ENCODE data around the gene OR56A1.

DNA sequence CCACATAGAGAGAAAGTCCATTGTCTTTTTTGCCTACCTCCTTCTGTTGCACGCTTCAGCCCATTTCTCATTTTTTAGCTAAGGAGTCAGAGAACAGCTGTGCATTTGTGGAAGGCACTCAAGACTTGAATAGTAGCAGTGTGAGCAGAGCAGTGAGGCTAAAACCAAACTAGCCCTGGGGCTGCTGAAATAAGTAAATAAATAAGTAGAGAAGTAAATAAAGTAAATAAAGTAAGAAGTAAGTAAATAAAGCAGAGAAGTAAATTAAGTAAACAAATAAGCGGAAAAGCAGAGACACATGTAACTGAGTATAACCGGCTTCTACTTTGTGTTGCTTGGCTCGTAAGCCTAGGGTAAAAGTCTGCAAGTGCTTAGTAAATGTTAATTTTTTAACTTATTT is 41.4 kb downstream of the OR56A1 start:
- TF ChIP-seq, protein P1, sequence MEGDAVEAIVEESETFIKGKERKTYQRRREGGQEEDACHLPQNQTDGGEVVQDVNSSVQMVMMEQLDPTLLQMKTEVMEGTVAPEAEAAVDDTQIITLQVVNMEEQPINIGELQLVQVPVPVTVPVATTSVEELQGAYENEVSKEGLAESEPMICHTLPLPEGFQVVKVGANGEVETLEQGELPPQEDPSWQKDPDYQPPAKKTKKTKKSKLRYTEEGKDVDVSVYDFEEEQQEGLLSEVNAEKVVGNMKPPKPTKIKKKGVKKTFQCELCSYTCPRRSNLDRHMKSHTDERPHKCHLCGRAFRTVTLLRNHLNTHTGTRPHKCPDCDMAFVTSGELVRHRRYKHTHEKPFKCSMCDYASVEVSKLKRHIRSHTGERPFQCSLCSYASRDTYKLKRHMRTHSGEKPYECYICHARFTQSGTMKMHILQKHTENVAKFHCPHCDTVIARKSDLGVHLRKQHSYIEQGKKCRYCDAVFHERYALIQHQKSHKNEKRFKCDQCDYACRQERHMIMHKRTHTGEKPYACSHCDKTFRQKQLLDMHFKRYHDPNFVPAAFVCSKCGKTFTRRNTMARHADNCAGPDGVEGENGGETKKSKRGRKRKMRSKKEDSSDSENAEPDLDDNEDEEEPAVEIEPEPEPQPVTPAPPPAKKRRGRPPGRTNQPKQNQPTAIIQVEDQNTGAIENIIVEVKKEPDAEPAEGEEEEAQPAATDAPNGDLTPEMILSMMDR (IDR thresholded peaks at IDR 0.05) = no peak
- TF ChIP-seq KDM1A (IDR thresholded peaks at IDR 0.05; ENCODE audit: low read depth) (no peak), KDM5A (IDR thresholded peaks at IDR 0.05) (no peak), POLR2A (IDR thresholded peaks at IDR 0.05; ENCODE audit: low read length) (no peak), RARB (CRISPR knock-in tag; IDR thresholded peaks at IDR 0.05) (no peak)

Measured in A549 (cell line).